HepG2 (cell line): ENCODE measurements around the gene MYO1E. TPM values are rescaled to one million over a fixed set of nuclear protein-coding genes. Genes with fewer than 3 reads are reported as not detected.

Experiments used
- CBX5 ChIP-seq: sonication (generic); formaldehyde crosslinking; IDR thresholded peaks from 2 replicates; pipeline ENCODE4 v1.4.0; 2020; ENCODE audit warnings: missing genetic modification reagents, borderline replicate concordance
- GFI1 ChIP-seq: sonication (generic); formaldehyde crosslinking; IDR thresholded peaks from 2 replicates; pipeline ENCODE4 v1.5.0; 2020; ENCODE audit warnings: missing genetic modification reagents, mild to moderate bottlenecking, borderline replicate concordance
- KLF15 ChIP-seq: sonication (generic); formaldehyde crosslinking; IDR thresholded peaks from 2 replicates; pipeline ENCODE4 v1.8.1; 2023; ENCODE audit warnings: borderline replicate concordance, mild to moderate bottlenecking, inconsistent platforms, missing genetic modification reagents, mixed read lengths
- MYNN ChIP-seq: sonication (generic); formaldehyde crosslinking; IDR thresholded peaks from 2 replicates; pipeline ENCODE4 v1.4.0; 2020; ENCODE audit warnings: mild to moderate bottlenecking, low read depth, missing genetic modification reagents
- ZBTB1 ChIP-seq: sonication (generic); formaldehyde crosslinking; IDR thresholded peaks from 2 replicates; pipeline ENCODE4 v1.4.0; 2020; ENCODE audit warnings: missing genetic modification reagents, borderline replicate concordance
- ZFY ChIP-seq: sonication (generic); formaldehyde crosslinking; IDR thresholded peaks from 2 replicates; pipeline ENCODE4 v1.4.0; 2020; ENCODE audit warnings: missing genetic modification reagents
- ZNF121 ChIP-seq: sonication (generic); formaldehyde crosslinking; IDR thresholded peaks from 2 replicates; pipeline ENCODE4 v1.5.0; 2020; ENCODE audit warnings: mild to moderate bottlenecking, missing genetic modification reagents
- ZNF30 ChIP-seq: sonication (generic); formaldehyde crosslinking; IDR thresholded peaks from 2 replicates; pipeline ENCODE4 v1.5.0; 2020; ENCODE audit warnings: mild to moderate bottlenecking, missing genetic modification reagents
- ZNF883 ChIP-seq: sonication (generic); formaldehyde crosslinking; IDR thresholded peaks from 2 replicates; pipeline ENCODE4 v1.5.1; 2020; ENCODE audit warnings: mild to moderate bottlenecking, missing genetic modification reagents; ENCODE audit errors: not compliant biosample characterization
- polyA plus RNA-seq, 8 experiments: library from polyadenylated mRNA; depleted of rRNA in 3 of 8; stranded (reverse) in 7 of 8; unstranded in 1 of 8; fragments of >200 nt; fragmentation: Illumina TruSeq in 4 of 8; extraction: Trizol in 4 of 8; gene quantifications; 2 replicates each; pipeline versions ENCODE4 v1.2.1 to v1.2.3, GENCODE V29; 2011 to 2016; ENCODE audit warnings: low read depth in 4 of 8, missing spikeins in 1 of 8, mixed read lengths in 1 of 8; ENCODE audit not compliant: insufficient read depth in 1 of 8
- total RNA-seq, 5 experiments: library from RNA; depleted of rRNA; stranded (reverse); fragments of >200 nt; fragmentation: Illumina TruSeq; extraction: Trizol; gene quantifications; 2 replicates each; pipeline ENCODE4 v1.2.3, GENCODE V29; 2016; ENCODE audit warnings: low read depth in 1 of 5
- TF ChIP-seq, protein P1 (sequence below): sonication (generic); formaldehyde crosslinking; IDR thresholded peaks from 2 replicates; pipeline ENCODE4 v1.4.0; 2020; ENCODE audit warnings: missing genetic modification reagents
- TF ChIP-seq, protein P2 (sequence below): sonication (generic); formaldehyde crosslinking; IDR thresholded peaks from 2 replicates; pipeline ENCODE4 v1.4.0; 2020; ENCODE audit warnings: missing genetic modification reagents, borderline replicate concordance
- TF ChIP-seq, protein P3 (sequence below): sonication (generic); formaldehyde crosslinking; IDR thresholded peaks from 2 replicates; pipeline ENCODE4 v1.4.0; 2020; ENCODE audit warnings: missing genetic modification reagents
- TF ChIP-seq, protein P4 (sequence below): sonication (generic); formaldehyde crosslinking; IDR thresholded peaks from 2 replicates; pipeline ENCODE4 v1.4.0; 2020; ENCODE audit warnings: mild to moderate bottlenecking, missing genetic modification reagents, borderline replicate concordance

Gene MYO1E
- total and polyA plus RNA-seq, 2 of the 13 experiments (the other 11 are each of a cell fraction or from before 2014, with no cell fraction given): 15.7 to 25.1 TPM

DNA sequence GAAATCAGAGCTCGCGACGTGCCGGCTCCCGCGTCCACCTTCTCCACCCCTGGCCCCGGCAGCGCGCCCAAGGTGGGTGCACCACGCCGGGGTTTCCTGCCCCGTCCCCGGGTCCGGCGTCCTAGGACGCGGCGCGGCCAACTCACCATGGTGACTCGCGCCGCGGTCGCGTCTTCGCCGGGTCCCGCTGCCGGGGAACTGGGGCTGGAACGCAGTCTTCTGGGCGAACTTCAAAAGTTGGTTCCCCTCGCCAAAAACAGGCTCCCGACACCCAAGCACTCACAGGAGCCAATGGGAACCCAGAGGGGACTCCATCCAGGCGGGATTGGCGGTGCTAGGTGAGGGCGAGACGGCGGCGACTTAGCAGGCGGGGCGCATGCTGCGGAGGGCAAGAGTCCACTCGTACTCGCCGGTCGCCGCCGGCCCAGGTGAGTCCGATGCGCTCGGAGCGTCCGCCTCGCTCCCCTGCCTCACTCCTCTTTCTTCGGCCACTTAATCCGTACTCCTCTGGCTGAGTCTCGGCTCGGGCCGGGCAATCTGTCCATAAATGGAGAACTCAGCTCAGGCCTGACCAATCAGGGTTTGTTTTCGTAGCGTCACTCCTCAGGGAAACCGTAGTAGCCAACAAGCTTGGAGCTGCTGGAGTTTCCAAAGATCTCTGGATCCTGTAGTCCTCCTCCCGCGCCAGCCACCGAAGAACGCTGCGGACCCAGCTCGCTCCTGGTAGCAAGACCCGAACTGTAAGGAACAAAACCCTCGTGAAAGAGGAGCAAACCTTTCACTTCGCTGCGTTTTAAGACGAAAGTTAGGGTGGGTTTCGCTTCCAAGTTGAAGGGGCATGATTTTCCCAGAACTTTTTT, at the start of gene MYO1E (continued):
- TF ChIP-seq, protein P1, sequence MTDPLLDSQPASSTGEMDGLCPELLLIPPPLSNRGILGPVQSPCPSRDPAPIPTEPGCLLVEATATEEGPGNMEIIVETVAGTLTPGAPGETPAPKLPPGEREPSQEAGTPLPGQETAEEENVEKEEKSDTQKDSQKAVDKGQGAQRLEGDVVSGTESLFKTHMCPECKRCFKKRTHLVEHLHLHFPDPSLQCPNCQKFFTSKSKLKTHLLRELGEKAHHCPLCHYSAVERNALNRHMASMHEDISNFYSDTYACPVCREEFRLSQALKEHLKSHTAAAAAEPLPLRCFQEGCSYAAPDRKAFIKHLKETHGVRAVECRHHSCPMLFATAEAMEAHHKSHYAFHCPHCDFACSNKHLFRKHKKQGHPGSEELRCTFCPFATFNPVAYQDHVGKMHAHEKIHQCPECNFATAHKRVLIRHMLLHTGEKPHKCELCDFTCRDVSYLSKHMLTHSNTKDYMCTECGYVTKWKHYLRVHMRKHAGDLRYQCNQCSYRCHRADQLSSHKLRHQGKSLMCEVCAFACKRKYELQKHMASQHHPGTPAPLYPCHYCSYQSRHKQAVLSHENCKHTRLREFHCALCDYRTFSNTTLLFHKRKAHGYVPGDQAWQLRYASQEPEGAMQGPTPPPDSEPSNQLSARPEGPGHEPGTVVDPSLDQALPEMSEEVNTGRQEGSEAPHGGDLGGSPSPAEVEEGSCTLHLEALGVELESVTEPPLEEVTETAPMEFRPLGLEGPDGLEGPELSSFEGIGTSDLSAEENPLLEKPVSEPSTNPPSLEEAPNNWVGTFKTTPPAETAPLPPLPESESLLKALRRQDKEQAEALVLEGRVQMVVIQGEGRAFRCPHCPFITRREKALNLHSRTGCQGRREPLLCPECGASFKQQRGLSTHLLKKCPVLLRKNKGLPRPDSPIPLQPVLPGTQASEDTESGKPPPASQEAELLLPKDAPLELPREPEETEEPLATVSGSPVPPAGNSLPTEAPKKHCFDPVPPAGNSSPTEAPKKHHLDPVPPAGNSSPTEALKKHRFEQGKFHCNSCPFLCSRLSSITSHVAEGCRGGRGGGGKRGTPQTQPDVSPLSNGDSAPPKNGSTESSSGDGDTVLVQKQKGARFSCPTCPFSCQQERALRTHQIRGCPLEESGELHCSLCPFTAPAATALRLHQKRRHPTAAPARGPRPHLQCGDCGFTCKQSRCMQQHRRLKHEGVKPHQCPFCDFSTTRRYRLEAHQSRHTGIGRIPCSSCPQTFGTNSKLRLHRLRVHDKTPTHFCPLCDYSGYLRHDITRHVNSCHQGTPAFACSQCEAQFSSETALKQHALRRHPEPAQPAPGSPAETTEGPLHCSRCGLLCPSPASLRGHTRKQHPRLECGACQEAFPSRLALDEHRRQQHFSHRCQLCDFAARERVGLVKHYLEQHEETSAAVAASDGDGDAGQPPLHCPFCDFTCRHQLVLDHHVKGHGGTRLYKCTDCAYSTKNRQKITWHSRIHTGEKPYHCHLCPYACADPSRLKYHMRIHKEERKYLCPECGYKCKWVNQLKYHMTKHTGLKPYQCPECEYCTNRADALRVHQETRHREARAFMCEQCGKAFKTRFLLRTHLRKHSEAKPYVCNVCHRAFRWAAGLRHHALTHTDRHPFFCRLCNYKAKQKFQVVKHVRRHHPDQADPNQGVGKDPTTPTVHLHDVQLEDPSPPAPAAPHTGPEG (CRISPR knock-in tag): peak; percentile 55; the same call in 1 of the 2 replicates
- TF ChIP-seq ZNF121 (CRISPR knock-in tag) (no peak), MYNN (CRISPR knock-in tag) (no peak), ZBTB1 (no peak), ZNF883 (peak; percentile 83), CBX5 (no peak; the same call in 1 of the 2 replicates), ZFY (CRISPR knock-in tag) (peak; percentile 71; the same call in 1 of the 2 replicates), ZNF30 (CRISPR knock-in tag) (peak; percentile 74; the same call in 1 of the 2 replicates), GFI1 (CRISPR knock-in tag) (peak; percentile 62; the same call in 1 of the 2 replicates), KLF15 (CRISPR knock-in tag) (no peak)
- TF ChIP-seq, protein P2, sequence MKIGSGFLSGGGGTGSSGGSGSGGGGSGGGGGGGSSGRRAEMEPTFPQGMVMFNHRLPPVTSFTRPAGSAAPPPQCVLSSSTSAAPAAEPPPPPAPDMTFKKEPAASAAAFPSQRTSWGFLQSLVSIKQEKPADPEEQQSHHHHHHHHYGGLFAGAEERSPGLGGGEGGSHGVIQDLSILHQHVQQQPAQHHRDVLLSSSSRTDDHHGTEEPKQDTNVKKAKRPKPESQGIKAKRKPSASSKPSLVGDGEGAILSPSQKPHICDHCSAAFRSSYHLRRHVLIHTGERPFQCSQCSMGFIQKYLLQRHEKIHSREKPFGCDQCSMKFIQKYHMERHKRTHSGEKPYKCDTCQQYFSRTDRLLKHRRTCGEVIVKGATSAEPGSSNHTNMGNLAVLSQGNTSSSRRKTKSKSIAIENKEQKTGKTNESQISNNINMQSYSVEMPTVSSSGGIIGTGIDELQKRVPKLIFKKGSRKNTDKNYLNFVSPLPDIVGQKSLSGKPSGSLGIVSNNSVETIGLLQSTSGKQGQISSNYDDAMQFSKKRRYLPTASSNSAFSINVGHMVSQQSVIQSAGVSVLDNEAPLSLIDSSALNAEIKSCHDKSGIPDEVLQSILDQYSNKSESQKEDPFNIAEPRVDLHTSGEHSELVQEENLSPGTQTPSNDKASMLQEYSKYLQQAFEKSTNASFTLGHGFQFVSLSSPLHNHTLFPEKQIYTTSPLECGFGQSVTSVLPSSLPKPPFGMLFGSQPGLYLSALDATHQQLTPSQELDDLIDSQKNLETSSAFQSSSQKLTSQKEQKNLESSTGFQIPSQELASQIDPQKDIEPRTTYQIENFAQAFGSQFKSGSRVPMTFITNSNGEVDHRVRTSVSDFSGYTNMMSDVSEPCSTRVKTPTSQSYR (CRISPR knock-in tag): no peak
- TF ChIP-seq, protein P3, sequence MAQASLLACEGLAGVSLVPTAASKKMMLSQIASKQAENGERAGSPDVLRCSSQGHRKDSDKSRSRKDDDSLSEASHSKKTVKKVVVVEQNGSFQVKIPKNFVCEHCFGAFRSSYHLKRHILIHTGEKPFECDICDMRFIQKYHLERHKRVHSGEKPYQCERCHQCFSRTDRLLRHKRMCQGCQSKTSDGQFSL (CRISPR knock-in tag): no peak
- TF ChIP-seq, protein P4, sequence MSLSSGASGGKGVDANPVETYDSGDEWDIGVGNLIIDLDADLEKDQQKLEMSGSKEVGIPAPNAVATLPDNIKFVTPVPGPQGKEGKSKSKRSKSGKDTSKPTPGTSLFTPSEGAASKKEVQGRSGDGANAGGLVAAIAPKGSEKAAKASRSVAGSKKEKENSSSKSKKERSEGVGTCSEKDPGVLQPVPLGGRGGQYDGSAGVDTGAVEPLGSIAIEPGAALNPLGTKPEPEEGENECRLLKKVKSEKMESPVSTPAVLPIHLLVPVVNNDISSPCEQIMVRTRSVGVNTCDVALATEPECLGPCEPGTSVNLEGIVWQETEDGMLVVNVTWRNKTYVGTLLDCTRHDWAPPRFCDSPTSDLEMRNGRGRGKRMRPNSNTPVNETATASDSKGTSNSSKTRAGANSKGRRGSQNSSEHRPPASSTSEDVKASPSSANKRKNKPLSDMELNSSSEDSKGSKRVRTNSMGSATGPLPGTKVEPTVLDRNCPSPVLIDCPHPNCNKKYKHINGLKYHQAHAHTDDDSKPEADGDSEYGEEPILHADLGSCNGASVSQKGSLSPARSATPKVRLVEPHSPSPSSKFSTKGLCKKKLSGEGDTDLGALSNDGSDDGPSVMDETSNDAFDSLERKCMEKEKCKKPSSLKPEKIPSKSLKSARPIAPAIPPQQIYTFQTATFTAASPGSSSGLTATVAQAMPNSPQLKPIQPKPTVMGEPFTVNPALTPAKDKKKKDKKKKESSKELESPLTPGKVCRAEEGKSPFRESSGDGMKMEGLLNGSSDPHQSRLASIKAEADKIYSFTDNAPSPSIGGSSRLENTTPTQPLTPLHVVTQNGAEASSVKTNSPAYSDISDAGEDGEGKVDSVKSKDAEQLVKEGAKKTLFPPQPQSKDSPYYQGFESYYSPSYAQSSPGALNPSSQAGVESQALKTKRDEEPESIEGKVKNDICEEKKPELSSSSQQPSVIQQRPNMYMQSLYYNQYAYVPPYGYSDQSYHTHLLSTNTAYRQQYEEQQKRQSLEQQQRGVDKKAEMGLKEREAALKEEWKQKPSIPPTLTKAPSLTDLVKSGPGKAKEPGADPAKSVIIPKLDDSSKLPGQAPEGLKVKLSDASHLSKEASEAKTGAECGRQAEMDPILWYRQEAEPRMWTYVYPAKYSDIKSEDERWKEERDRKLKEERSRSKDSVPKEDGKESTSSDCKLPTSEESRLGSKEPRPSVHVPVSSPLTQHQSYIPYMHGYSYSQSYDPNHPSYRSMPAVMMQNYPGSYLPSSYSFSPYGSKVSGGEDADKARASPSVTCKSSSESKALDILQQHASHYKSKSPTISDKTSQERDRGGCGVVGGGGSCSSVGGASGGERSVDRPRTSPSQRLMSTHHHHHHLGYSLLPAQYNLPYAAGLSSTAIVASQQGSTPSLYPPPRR (CRISPR knock-in tag): 0 out of 2 replicates have a peak, but pooled peaks have one; percentile 22
